Spleen (tissue), 7 donors: ENCODE results near the gene DBF4B.

ENCODE experiments used
- CTCF ChIP-seq, 11 experiments: fragments of 200-600 bp in 7 of 11; fragments of 450-650 bp in 4 of 11; sonication (generic) in 4 of 11; IDR thresholded peaks in 8 of 11; conservative IDR thresholded peaks in 3 of 11; 1 replicate in 7 of 11; 2 replicates in 4 of 11; pipeline versions ENCODE4 v1.4.0 to v1.8.0; 2016 to 2021; ENCODE audit warnings: antibody characterized with exemption in 11 of 11, inconsistent platforms in 4 of 11, mild to moderate bottlenecking in 1 of 11
- POLR2AphosphoS5 ChIP-seq, 3 donors: sonication (generic); formaldehyde crosslinking; IDR thresholded peaks; one replicate each; pipeline ENCODE4 v1.5.1; 2017; ENCODE audit warnings: antibody characterized with exemption in 3 of 3
- donor health status: DM: no; HTN: no; CAD: no; lungs with moderate emphysema.
- donor health status: DM: no; HTN: no; CAD: no.
- donor health status: DM: no; HTN: no; CAD: no.

GRCh38 chr17:44734272-44734671 lies 25.8 kb downstream of the DBF4B start:
- no peak for TF ChIP-seq CTCF (IDR thresholded peaks at IDR 0.05 in 8 of 11, conservative IDR thresholded peaks at IDR 0.05 in 3 of 11)
- no peak for TF ChIP-seq POLR2AphosphoS5 (IDR thresholded peaks at IDR 0.05)
